HG03095 (cell line): ENCODE measurements around the gene PTGES2.
A peak's percentile ranks its signal among the peaks of the same experiment; 100 is the strongest.

Experiments
- ATAC-seq: cut with Tn5 transposase; IDR thresholded peaks from one replicate; pipeline ENCODE4 v1.9.1; 2021; ENCODE audit warnings: moderate library complexity; ENCODE audit not compliant: unreplicated experiment

Gene PTGES2

DNA sequence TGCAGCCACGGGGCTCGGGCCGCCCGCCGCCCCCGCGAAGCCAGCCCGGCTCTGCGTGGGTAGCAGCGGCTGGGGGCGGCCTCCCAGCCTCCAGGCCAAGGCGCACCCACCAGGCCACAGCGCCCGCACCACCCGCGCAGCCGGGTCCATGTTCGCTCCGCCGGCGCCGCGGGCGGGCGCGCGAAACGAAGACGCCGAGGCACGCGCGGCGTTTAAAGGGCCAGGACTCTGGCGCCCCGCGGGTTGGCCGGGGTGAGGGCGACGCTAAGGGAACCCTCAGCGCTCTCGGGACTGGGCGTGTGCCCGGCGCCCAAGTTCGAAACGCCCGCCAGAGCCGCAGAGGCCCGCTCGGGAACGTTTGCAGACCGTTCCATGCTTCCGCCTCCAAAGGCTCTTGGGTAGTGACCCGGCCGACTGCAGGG is at the start of gene PTGES2:
PTGES2 (minus strand) TSS at position 162 of the 422 bp plus-strand sequence; CDS start at position 150, 12 bp downstream.
- peak; percentile 45 for ATAC-seq

DNA sequence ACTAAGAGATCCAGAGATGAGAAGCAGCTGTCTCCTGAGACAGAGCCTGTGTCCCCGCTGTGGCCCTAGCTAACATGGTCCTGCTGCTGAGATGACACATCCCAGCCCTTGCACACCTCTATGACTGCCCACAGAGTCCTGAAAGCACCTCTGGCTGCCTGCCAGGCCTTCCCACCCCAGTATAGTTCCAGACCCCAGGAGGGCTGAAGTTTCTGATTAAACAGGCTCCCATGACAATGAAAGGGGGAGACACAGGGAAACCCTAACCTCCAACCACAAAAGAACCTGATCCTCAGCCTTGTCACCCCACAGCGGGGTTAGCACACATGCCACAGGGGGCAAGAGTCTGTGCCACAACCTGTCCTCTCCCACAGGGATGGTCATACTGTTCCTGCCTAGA is 48.2 kb upstream of the PTGES2 start:
- ATAC-seq = no peak

DNA sequence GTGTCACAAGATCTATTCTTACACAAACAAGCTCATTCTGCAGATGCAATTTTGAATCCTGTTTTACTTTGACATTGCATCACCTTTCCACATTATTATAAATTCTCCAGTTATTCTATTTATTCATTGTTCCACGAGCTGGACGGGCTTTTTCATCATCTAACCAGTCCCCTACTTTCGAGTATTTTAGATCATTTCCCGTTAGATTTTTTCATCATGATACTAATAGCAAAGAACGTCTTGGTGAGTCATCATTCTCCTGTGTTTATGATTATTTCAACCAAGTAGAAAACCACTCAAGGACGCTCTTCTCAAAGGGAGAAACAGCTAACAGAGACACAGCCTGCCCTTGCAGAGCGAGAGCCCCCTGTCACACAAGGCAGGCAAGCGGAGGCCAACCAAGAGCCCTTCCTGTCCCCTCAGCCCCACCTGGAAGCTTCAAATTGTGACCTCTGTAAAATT is 47.6 kb upstream of the PTGES2 start:
- no peak for ATAC-seq

DNA sequence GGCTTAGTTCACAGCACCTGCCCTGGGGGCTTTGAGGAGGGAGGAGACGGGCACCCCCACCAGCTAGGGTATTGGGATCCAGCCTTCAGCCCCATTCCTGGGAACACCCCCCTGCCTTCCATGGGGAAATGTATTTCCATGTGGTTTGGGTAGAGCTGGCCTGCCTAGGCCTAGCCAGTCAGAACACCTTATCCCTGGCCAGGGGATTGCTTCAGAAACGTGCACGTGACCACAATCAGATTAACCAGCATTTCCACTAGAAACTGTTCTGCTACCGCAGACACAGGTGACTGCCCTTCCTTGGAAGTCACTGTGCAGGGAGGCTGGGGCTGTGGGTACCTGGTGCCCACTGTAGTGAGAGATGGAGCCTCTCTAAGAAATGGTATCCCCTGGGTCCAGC is 46.5 kb upstream of the PTGES2 start:
- ATAC-seq = no peak

DNA sequence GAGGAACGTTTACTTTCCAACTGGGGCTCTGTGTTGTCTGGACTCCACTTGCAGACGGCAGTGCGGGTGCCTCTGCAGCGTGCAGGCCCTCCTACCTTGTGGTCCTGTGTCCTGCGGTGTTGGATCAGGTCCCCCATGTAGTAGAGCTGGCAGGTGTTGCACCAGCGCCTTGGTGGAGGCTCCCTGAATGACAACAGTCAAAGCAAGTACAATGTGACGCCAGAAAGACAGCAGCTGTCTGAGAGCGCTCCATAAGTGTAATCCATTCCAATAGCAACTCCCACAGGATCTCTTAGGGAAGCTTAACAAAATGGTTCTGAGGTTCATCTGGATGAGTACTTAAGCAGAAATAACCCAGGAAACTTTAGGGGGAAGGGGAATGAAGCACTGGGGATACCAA is 42.4 kb upstream of the PTGES2 start:
- ATAC-seq = no peak

DNA sequence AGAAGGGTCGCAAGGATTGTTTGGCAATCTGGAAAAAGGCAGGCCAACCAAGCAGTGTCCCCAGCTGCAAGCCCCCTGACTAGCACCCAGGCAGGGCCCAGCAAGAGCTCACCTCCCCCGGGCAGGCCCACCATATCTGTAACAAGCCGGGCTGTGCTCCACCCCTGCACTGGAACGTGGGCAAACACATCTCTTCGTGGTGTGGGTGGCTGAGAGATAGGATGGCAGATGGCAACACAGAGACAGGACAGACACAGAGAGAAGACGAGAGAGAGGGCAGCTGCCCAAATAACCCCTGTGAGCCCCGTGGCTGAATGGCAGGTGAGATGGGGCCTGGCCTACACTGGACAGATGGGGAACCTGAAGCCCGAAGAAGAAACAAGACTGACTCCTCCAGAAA is 42.0 kb upstream of the PTGES2 start:
- ATAC-seq = no peak

DNA sequence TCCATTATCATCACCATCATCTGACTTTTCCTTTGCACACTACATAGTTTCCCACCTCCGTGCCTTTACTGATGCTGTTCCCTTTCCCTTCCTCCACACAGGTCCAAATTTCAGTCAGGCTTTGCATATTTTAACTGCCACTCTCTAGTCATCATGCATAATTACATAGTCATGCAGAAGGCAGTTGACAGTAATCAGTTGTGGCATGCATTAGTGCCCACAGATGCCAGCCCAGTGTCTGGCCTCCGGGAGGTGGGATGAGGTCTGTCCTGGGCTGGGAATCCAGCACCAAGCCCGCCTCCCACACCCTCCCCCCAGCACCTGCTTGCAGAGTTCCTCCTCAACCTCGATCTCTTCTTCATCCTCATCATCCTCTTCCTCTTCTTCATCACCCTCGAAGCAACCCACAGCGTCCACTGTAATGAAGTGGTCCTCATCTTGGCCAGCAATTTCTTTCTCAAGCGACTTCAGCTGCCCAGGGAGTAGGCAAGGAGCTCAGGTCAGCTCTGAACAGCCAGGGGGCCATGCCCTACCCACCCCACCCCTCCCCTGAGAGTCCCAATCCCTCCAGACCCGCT is 41.3 kb upstream of the PTGES2 start:
- no peak for ATAC-seq

DNA sequence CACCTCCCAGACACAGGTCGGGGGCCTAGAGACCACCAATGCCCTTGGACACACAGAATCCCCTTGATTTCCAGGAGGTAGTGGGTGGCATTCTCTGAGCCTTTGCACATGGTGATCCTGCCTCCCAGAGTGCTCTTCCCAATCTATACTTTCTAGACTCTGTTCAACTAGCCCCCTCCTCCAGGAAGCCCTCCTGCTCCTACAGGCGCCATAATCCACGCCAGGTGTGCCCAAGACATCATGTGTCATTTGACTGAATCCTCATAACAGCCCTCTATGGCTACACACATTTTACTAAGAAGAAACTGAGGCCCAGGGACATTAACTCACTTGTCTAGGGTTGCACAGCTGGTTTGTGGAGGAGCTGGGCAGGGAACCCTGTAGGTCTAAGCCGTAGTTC is 39.7 kb upstream of the PTGES2 start:
- ATAC-seq = no peak

DNA sequence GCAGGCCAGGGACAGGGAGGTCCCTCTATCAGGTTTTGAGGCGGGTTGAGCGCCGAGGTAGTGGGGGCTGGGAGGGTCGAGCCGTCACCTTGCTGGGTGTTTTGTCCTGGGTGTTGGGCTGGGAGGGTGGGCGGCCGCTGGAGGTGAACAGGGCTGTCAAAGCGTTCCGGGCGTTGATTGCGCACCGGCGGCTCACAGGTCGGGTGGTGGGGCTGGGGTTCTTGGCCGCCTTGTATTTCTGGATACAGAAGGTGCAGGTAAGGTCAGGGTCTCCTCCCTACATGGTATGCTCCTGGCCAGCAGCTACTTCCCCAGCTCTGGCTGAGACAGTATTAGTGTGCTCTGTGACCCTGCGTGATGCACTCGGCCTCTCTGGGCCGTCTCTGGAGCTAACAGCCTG is 38.6 kb upstream of the PTGES2 start:
- ATAC-seq = no peak

DNA sequence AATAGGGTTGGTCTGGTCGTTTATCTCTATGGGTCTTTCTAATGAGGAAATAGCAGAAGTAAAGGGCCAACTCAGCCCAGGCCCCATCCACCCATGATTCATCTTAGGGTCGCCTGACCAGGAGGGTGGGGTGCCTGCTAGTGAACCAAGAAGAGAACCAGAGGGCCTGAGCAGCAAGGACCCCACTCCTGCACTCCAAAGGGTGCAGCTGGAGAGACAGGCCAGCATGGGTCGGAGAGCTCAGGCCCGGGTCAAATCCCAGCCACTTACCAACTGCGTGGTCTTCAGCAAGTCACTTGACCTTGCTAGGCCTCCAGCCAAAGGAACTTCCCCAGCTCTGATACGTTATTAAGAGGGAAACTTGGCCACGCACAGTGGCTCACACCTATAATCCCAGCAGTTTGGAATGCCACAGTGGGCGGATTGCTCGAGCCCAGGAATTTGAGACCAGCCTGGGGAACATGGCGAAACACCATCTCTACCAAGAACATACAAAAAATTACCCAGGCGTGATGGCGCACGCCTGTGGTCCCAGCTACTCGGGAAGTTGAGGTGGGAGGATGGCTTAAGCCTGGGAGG is 36.9 kb upstream of the PTGES2 start:
- ATAC-seq = no peak

DNA sequence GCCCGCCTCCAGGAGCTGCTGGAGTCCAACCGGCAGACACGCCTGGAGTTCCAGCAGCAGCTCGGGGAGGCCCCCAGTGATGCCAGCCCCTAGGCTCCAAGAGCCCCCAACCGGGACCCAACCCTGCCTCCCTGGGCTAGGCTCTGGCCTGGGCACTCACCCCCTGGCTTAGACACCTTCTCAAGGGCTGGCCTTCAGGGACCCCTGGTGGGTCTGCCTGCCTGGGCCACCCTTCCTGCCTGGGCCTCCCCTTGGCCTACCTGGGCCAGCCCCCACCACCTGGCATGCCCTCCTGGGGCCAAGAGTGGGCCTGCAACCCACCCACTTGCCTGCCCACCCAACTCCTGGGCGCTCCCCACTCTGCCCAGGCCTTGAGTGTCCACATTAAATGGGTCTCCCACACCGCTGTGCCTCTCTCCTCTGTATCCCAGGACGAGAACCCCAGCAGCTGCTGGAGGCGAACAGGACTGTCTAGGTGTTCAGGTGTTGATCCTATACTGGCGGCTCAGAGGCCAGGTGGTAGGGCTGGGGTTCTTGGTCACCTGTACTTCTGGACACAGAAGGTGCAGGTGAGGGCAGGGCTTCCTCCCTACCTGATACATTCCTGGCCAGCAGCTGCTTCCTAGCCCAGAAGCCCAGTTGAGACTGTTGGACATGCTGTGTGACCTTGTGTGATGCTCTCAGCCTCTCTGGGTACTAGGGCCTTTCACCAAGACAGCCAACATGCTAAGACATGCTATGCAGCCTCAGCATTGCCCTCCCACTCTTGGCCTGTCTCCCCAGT is 36.2 kb upstream of the PTGES2 start:
- ATAC-seq = no peak

DNA sequence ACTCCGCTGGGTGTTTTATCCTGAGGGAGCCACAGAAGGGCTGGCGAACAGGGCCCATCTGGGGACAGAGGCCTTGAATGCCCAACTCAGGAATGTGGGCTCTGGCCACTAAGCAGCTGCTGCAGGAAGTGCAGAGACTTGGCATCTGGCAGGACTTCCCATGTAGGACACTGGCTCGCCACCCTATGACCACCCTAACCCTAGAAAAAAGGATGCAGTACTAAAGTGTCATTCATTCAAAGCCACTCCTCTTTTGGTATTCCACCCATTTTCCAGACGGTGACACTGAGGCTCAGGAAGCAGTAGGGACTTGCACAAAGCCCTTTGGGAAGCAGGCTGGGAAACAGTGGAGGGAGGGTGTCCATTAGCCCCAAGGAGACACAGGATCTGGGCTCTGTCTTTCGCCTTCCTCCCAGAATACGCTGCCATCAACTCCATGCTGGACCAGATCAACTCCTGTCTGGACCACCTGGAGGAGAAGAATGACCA is 35.5 kb upstream of the PTGES2 start:
- no peak for ATAC-seq

DNA sequence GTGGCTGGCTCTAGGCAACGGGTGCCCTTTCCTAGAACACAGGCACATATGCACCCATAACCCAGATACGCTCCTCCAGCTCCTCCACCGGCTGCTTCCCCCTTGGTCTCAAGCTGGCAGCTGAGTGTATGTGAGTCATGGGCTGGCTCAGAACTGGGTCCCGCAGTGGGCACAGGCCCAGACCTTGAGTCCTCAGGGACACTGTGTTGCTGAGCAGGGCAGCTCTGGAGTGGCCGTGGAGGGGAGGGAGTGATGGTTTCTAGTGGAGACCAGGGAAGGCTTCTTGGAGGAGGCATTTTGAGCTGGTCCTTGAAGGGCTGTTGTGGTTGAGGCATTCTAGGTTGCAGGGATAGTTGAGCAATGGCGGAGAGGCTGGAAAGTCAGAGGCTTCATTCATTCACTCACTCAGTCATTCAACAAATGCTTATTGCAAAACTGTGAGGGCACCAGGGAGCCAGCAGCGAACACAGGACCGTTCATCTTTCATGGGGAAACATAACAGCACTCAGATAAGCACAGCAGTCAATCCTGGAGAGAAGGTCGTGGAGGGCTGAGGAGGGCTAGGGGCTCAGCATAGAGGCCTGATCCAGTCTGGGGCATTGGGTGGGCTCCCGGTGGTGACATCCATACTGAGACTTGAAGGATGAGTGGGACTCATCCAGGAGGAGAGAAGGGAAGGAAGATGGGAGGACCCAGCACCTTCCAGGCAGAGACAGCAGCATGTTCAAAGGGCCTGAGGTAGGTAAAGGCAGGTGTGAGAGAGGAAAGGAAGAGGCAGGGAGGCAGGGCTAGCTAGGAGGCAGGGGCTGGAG is 34.9 kb upstream of the PTGES2 start:
- ATAC-seq = no peak

DNA sequence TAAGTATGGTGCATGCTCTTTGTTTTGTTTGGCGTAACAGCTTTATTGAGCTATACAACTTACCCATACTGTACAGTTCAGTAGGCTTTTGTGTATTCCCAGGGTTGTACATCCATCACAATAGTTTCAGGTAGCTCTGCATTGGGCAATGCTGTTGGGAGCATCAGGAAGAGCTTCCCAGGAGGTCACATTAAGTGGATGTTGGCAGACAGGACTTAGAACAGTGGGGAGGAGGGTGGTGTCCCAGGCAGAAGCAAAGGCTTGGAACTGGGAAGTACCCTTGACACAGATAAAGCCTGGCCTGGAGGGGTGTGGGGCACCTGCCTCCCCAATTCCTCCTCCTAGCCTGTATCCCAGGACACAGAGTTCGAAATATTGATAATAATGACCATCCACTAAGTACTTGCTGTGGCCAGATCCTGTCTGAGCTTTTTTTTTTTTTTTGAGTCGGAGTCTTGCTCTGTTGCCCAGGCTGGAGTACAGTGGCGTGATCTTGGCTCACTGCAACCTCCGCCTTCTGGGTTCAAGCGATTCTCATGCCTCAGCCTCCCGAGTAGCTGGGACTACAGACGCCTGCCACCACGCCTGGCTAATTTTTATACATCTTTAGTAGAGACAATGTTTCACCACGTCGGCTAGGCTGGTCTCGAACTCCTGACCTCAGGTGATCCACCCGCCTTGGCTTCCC is 33.8 kb upstream of the PTGES2 start:
- ATAC-seq = no peak

DNA sequence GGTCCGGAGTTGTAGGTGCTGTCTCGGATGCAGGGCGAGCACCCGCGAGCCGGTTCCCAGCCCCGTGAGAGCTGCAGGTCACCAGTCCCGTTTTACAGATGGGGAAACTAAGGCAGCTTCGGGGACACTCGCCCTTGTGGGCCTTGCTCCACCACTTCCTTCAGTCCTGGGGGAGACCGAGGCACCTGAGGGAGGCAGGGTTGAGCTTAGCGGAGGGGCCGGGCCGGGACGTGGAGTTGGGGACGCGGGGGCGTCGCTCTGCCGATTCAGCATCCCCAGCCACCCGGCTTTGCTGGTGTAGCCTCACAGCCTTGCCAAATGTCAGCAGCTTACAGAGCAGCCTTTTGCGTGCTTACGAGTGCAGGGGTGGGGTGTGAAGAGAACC is 33.1 kb upstream of the PTGES2 start:
- ATAC-seq = peak; percentile 5

DNA sequence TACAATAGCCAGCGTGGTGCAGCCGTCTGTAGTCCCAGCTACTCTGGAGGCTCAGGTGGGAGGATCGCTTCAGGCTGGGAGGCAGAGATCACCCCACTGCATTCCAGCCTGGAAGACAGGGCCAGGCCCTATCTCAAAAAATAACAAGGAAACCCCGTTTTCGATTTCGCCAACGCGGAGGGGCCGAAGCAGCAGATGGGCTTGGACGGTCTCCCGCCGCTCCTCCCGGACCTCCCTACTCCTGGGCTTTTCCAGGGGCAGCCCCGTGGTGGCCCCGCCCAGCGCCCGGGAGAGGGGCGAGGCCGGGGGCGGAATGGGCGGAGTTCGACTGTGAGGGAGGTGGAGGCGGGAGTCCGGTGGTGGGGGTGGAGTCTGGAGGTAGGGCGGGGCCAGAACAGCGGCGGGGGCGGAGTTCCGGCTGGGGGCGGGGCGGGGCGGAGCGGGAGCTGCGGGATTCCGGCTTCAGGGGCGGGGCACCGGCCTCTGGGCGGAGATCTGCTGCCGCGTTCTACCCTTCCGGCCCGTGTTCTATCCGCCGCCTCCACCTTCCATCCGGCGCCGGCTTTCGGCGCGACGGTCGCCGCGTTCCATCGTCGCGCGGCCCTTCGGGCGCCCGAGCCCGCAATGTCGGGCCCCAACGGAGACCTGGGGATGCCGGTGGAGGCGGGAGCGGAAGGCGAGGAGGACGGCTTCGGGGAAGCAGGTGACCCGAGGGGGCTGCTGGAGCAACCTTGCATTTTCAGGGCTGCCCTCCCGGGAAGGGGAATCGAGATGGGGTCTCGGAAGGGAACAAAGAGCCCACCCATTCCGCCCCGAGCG is 32.5 kb upstream of the PTGES2 start, which contains the start of gene BBLN:
BBLN (plus strand) TSS at position 482 of the 819 bp plus-strand sequence; CDS start at position 625, 143 bp downstream.
- ATAC-seq = peak; percentile 67

DNA sequence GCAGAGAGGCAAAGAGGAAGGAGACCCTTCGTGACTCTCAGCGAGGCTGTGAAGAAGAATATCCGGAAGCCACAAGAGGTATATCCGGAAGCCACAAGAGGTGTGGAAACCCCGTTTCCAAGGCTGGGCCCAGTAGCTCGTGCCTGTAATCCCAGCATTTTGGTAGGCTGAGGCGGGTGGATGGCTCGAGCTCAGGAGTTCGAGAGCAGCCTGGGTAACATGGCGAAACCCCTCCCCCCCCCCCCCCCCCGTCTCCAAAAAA is 31.9 kb upstream of the PTGES2 start:
- no peak for ATAC-seq

DNA sequence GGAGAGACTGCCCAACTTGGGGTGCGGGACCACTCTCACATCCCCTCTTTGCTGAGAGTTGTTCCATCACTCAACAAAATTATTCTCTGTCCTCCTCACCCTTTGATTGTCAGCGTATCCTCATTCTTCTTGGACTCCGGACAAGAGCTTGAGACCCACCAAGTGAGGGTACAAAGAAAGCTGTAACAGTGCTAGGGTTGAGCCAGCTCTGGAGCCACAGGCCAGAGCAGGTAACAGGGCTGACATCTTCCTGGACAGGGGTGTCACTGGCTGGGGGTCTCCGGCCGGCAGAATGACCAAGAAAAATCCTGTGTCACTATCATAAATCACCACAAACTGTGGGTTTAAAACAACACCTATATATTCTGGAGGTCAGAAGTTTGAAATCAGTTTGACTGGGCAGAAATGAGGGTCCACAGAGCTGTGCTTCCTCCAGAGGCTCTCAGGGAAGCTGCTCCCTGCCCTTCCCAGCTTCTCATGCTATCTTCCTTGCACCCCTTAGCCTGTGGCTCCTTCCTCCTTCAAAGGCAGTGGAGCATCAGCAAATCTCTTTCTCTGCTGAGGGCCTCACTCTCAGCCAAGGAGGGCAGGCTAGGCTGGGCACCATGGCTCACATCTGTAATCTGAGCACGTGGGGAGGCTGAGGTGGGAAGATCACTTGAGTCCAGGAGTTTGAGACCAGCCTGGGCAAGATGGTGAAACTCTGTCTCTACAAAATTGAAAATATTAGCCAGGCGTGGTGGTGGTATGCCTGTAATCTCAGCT is 28.4 kb upstream of the PTGES2 start:
- no peak for ATAC-seq
